Uterus (tissue), 2 donors: Measurements from ENCODE around the gene TPCN1.

ENCODE experiments used
- CTCF ChIP-seq, 4 experiments: fragments of 200-600 bp in 2 of 4; fragments of 450-650 bp in 2 of 4; sonication (generic) in 2 of 4; IDR thresholded peaks; one replicate each; pipeline ENCODE4 v1.5.1; 2016 to 2019; ENCODE audit warnings: antibody characterized with exemption in 4 of 4, mild to moderate bottlenecking in 2 of 4, moderate library complexity in 1 of 4
- POLR2A ChIP-seq, 2 donors: fragments of 450-650 bp; IDR thresholded peaks; one replicate each; pipeline ENCODE4 v1.6.1; 2016; ENCODE audit warnings: antibody characterized with exemption in 2 of 2, mild to moderate bottlenecking in 1 of 2, moderate library complexity in 1 of 2

DNA sequence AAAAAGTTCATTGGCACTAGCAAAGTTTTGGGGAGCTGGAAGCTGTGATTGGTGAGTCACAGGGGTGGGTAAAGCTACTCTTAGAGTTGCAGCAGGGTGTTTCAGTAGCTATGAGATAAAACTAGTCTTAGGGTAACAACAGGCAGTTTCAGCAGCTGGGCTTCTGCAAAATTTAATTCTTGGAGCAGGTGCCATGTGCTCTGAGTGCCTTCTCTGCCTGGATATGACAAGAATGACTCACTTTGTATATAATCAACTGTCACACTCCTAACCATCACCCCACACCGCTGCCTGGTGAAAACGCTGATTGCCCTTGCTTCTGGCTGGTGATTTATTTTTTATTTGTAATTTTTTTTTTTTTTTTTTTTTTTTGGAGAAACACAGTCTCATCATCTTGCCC lies 126.6 kb downstream of the TPCN1 start:
- TF ChIP-seq CTCF (IDR thresholded peaks at IDR 0.05) = no peak
- TF ChIP-seq POLR2A (IDR thresholded peaks at IDR 0.05) = no peak
